ENCODE results near the gene RPTN. TPM values are rescaled to one million over a fixed set of nuclear protein-coding genes. Genes with fewer than 3 reads are reported as not detected.

RPTN gene
- total RNA-seq, 1 donor from 2014 or later: 0.09 TPM

GRCh38 chr1:152182944-152183361, 23.9 kb upstream of the RPTN start:
- H3K4me1 Mint-ChIP-seq (ENCODE audit: low read depth, unreplicated experiment): peaks cover 45% of the 10 kb centered on the region
- no peak overlapping the region for H3K4me3 Mint-ChIP-seq (ENCODE audit: unreplicated experiment)
- H3K4me1 ChIP-seq (ENCODE audit: insufficient read depth, low read length): peaks cover 17% of the 10 kb centered on the region
- FAIRE-seq (peak; percentile 86), DNase-seq (ENCODE audit: low read depth) (peak; percentile 85)
- no peaks in the 10 kb centered on the region for H3K27me3 Mint-ChIP-seq (ENCODE audit: low read depth, unreplicated experiment)
- H3K4me2 ChIP-seq (ENCODE audit: low read length): peak overlapping the region; percentile 48
- H3K27me3 ChIP-seq (ENCODE audit: insufficient read depth, low read length): no peaks in the 10 kb centered on the region
- H3K9me3 ChIP-seq (ENCODE audit: insufficient read depth, low read depth, low read length): no peaks in the 10 kb centered on the region
- peak overlapping the region; percentile 11 for H3K27ac ChIP-seq (ENCODE audit: low read depth, low read length)
- H3K4me3 ChIP-seq (ENCODE audit: insufficient read depth, low read depth, low read length): no peak overlapping the region
- peak overlapping the region; percentile 89 for H3K27ac Mint-ChIP-seq (ENCODE audit: unreplicated experiment)
- no peaks in the 10 kb centered on the region for H3K79me2 ChIP-seq (ENCODE audit: insufficient read depth, low read length)
- H3K36me3 ChIP-seq (ENCODE audit: insufficient read depth, low read length): no peaks in the 10 kb centered on the region
- H3K9ac ChIP-seq (ENCODE audit: low read length): peak overlapping the region; percentile 7
- no peak overlapping the region for H2AFZ ChIP-seq (ENCODE audit: low read depth, low read length)
- no peak for TF ChIP-seq CTCF (IDR thresholded peaks at IDR 0.05; ENCODE audit: insufficient read depth, low read depth, low read length)
- no peak for TF ChIP-seq EZH2 (IDR thresholded peaks at IDR 0.05; ENCODE audit: insufficient read depth, low read length)
- no peaks in the 10 kb centered on the region for H3K36me3 Mint-ChIP-seq (ENCODE audit: low read depth, unreplicated experiment)
- H3K9me3 Mint-ChIP-seq (ENCODE audit: unreplicated experiment): peaks cover 2% of the 10 kb centered on the region
- H4K20me1 ChIP-seq (ENCODE audit: insufficient read depth, low read length): no peaks in the 10 kb centered on the region

GRCh38 chr1:152182431-152182830, 23.4 kb upstream of the RPTN start:
- Histone ChIP-seq H3K4me3 (ENCODE audit: insufficient read depth, low read depth, low read length) (no peak overlapping the region), H3K27ac (ENCODE audit: low read depth, low read length) (peak overlapping the region; percentile 11), H3K36me3 (ENCODE audit: insufficient read depth, low read length) (no peaks in the 10 kb centered on the region), H2AFZ (ENCODE audit: low read depth, low read length) (no peak overlapping the region), H3K79me2 (ENCODE audit: insufficient read depth, low read length) (no peaks in the 10 kb centered on the region), H3K4me2 (ENCODE audit: low read length) (peak overlapping the region; percentile 48), H3K4me1 (ENCODE audit: insufficient read depth, low read length) (peaks cover 17% of the 10 kb centered on the region), H3K9me3 (ENCODE audit: insufficient read depth, low read depth, low read length) (no peaks in the 10 kb centered on the region), H3K9ac (ENCODE audit: low read length) (peak overlapping the region; percentile 7), H3K27me3 (ENCODE audit: insufficient read depth, low read length) (no peaks in the 10 kb centered on the region), H4K20me1 (ENCODE audit: insufficient read depth, low read length) (no peaks in the 10 kb centered on the region)
- Mint-ChIP-seq H3K27ac (ENCODE audit: unreplicated experiment) (peak overlapping the region; percentile 89), H3K4me3 (ENCODE audit: unreplicated experiment) (no peak overlapping the region), H3K36me3 (ENCODE audit: low read depth, unreplicated experiment) (no peaks in the 10 kb centered on the region), H3K4me1 (ENCODE audit: low read depth, unreplicated experiment) (peaks cover 45% of the 10 kb centered on the region), H3K9me3 (ENCODE audit: unreplicated experiment) (peaks cover 2% of the 10 kb centered on the region), H3K27me3 (ENCODE audit: low read depth, unreplicated experiment) (no peaks in the 10 kb centered on the region)
- TF ChIP-seq EZH2 (IDR thresholded peaks at IDR 0.05; ENCODE audit: insufficient read depth, low read length) (no peak), CTCF (IDR thresholded peaks at IDR 0.05; ENCODE audit: insufficient read depth, low read depth, low read length) (peak; percentile 31)
- no peak for FAIRE-seq
- peak; percentile 18 for DNase-seq (ENCODE audit: low read depth)

- Histone ChIP-seq H3K36me3 (ENCODE audit: insufficient read depth, low read length) (no peaks in the 10 kb centered on the region), H4K20me1 (ENCODE audit: insufficient read depth, low read length) (no peaks in the 10 kb centered on the region), H3K9me3 (ENCODE audit: insufficient read depth, low read depth, low read length) (no peaks in the 10 kb centered on the region), H3K4me2 (ENCODE audit: low read length) (no peak overlapping the region), H3K9ac (ENCODE audit: low read length) (no peak overlapping the region), H3K79me2 (ENCODE audit: insufficient read depth, low read length) (no peaks in the 10 kb centered on the region), H3K4me3 (ENCODE audit: insufficient read depth, low read depth, low read length) (no peak overlapping the region), H2AFZ (ENCODE audit: low read depth, low read length) (no peak overlapping the region), H3K4me1 (ENCODE audit: insufficient read depth, low read length) (peaks cover 17% of the 10 kb centered on the region), H3K27ac (ENCODE audit: low read depth, low read length) (no peak overlapping the region), H3K27me3 (ENCODE audit: insufficient read depth, low read length) (peaks cover 4% of the 10 kb centered on the region)
- Mint-ChIP-seq H3K9me3 (ENCODE audit: unreplicated experiment) (peaks cover 6% of the 10 kb centered on the region), H3K36me3 (ENCODE audit: low read depth, unreplicated experiment) (peaks cover 4% of the 10 kb centered on the region), H3K4me3 (ENCODE audit: unreplicated experiment) (no peak overlapping the region), H3K4me1 (ENCODE audit: low read depth, unreplicated experiment) (peaks cover 28% of the 10 kb centered on the region), H3K27ac (ENCODE audit: unreplicated experiment) (peak overlapping the region; percentile 48), H3K27me3 (ENCODE audit: low read depth, unreplicated experiment) (no peaks in the 10 kb centered on the region)
- peak; percentile 9 for FAIRE-seq
- no peak for DNase-seq (ENCODE audit: low read depth)
- TF ChIP-seq CTCF (IDR thresholded peaks at IDR 0.05; ENCODE audit: insufficient read depth, low read depth, low read length) (no peak), EZH2 (IDR thresholded peaks at IDR 0.05; ENCODE audit: insufficient read depth, low read length) (no peak)
Measured at GRCh38 chr1:152179566-152179965, 20.5 kb upstream of the RPTN start.
